DOHH2 (cell line): ENCODE measurements around the gene CIB1.
A peak's percentile ranks its signal among the peaks of the same experiment; 100 is the strongest.

Source experiments
- H3F3A ChIP-seq: fragments of 200-600 bp; sonication (generic), shearing (Covaris generic); 2 replicates; pipeline ENCODE4 v1.6.0; 2016; ENCODE audit warnings: antibody characterized with exemption, mild to moderate bottlenecking; ENCODE audit not compliant: control insufficient read depth, insufficient read depth
- H3K27ac ChIP-seq: fragments of 200-600 bp; sonication (generic); 2 replicates; pipeline ENCODE4 v1.5.1; 2014; ENCODE audit warnings: low read depth, mild to moderate bottlenecking, low read length, moderate library complexity
- H3K27me3 ChIP-seq: fragments of 200-600 bp; sonication (generic); 2 replicates; pipeline ENCODE4 v1.6.1; 2014; ENCODE audit warnings: mild to moderate bottlenecking, low read length, mixed read lengths; ENCODE audit not compliant: control insufficient read depth
- H3K36me3 ChIP-seq: fragments of 200-600 bp; sonication (generic); 2 replicates; pipeline ENCODE4 v1.6.1; 2014; ENCODE audit warnings: mild to moderate bottlenecking, low read length, moderate library complexity, mixed read lengths; ENCODE audit not compliant: control insufficient read depth
- H3K4me1 ChIP-seq: fragments of 200-600 bp; sonication (generic); 2 replicates; pipeline ENCODE4 v1.6.1; 2014; ENCODE audit warnings: mild to moderate bottlenecking, low read length, mixed read lengths; ENCODE audit not compliant: control insufficient read depth
- H3K4me2 ChIP-seq: fragments of 200-600 bp; sonication (generic); 2 replicates; pipeline ENCODE4 v1.6.0; 2014; ENCODE audit warnings: mild to moderate bottlenecking, low read length, moderate library complexity
- H3K4me3 ChIP-seq: fragments of 200-600 bp; sonication (generic); 2 replicates; pipeline ENCODE4 v1.5.1; 2014; ENCODE audit warnings: mild to moderate bottlenecking, low read length, mixed read lengths
- H3K79me2 ChIP-seq: fragments of 200-600 bp; sonication (generic); 2 replicates; pipeline ENCODE4 v1.6.1; 2014; ENCODE audit warnings: mild to moderate bottlenecking, low read length, mixed read lengths; ENCODE audit not compliant: control insufficient read depth
- H3K9me2 ChIP-seq: fragments of 200-600 bp; sonication (generic); replicated peaks from 2 replicates; pipeline ENCODE4 v1.6.1; 2014; ENCODE audit warnings: mild to moderate bottlenecking, low read length, mixed read lengths; ENCODE audit not compliant: control insufficient read depth
- H3K9me3 ChIP-seq: fragments of 200-600 bp; sonication (generic); 2 replicates; pipeline ENCODE4 v1.6.1; 2014; ENCODE audit warnings: antibody characterized with exemption, low read length, mixed read lengths; ENCODE audit not compliant: control insufficient read depth, insufficient read depth
- H4K20me1 ChIP-seq: fragments of 200-600 bp; sonication (generic); 2 replicates; pipeline ENCODE4 v1.6.0; 2014; ENCODE audit warnings: low read depth, mild to moderate bottlenecking, antibody characterized with exemption, low read length, moderate library complexity; ENCODE audit not compliant: control insufficient read depth, insufficient read depth
- EZH2phosphoT487 ChIP-seq: fragments of 200-600 bp; sonication (generic); IDR thresholded peaks from 2 replicates; pipeline ENCODE4 v1.6.1; 2017; ENCODE audit warnings: borderline replicate concordance, mild to moderate bottlenecking, antibody characterized with exemption, low read length, moderate library complexity, mixed read lengths
- TF ChIP-seq, protein P1 (sequence below): fragments of 200-600 bp; sonication (generic); IDR thresholded peaks from one replicate; pipeline ENCODE4 v1.5.1; 2014; ENCODE audit warnings: antibody characterized with exemption, mild to moderate bottlenecking, low read depth, low read length; ENCODE audit not compliant: poor library complexity, severe bottlenecking

Gene CIB1

DNA sequence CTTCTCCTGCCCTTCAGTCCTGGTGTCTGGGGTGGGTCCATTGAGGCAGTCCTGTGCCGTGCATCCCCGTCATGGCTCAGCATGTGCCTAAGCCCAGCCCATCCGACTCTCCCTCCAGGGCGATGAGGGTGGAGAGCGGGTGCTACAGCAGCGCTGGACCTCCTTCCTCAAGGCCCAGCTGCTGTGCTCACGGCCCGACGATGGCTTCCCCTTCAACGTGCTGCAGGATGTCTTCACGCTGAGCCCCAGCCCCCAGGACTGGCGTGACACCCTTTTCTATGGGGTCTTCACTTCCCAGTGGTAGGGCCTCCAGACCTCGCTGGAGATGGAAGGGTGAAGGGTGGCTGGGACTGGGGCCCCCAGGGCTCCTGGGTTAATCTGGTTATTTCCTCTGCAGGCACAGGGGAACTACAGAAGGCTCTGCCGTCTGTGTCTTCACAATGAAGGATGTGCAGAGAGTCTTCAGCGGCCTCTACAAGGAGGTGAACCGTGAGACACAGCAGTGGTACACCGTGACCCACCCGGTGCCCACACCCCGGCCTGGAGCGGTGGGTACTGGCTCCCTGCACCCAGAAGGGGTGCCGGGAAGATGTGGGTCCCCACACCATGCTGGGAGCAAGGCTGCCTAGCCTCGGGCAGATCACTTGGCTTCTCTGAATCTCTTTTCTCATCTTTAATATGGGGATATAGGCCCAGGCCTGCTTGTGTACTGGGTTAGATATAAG lies 10.1 kb downstream of the CIB1 start:
- H3K27ac ChIP-seq: no peak overlapping the region
- H3K36me3 ChIP-seq: peaks cover 7% of the 10 kb centered on the region
- TF ChIP-seq EZH2phosphoT487: no peak
- TF ChIP-seq, protein P1, sequence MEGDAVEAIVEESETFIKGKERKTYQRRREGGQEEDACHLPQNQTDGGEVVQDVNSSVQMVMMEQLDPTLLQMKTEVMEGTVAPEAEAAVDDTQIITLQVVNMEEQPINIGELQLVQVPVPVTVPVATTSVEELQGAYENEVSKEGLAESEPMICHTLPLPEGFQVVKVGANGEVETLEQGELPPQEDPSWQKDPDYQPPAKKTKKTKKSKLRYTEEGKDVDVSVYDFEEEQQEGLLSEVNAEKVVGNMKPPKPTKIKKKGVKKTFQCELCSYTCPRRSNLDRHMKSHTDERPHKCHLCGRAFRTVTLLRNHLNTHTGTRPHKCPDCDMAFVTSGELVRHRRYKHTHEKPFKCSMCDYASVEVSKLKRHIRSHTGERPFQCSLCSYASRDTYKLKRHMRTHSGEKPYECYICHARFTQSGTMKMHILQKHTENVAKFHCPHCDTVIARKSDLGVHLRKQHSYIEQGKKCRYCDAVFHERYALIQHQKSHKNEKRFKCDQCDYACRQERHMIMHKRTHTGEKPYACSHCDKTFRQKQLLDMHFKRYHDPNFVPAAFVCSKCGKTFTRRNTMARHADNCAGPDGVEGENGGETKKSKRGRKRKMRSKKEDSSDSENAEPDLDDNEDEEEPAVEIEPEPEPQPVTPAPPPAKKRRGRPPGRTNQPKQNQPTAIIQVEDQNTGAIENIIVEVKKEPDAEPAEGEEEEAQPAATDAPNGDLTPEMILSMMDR: no peak

DNA sequence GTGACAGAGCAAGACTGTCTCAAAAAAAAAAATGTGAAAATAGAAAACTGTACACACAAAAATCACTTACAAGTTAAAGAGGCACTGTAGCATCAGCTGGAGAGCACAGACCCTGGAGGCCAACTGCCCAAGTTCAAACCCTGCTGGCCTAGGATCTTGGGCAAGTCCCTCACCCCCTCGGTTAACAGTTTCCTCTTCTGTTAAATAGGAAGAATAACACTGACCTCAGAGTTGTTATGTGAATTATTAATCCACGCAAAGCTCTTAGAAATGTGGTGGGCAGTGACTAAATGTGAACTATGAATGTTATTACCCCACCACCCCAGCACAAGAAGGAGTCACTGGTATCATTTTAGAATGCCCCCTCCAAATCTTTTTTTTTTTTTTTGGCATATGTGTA lies 11.2 kb downstream of the CIB1 start:
- Histone ChIP-seq H4K20me1 (no peaks in the 10 kb centered on the region), H3K79me2 (no peaks in the 10 kb centered on the region), H3K27ac (no peak overlapping the region), H3K9me3 (no peaks in the 10 kb centered on the region), H3K36me3 (peaks cover 4% of the 10 kb centered on the region; the same call in 1 of the 2 replicates), H3K27me3 (no peaks in the 10 kb centered on the region), H3F3A (no peaks in the 10 kb centered on the region), H3K4me3 (no peak overlapping the region), H3K9me2 (no peaks in the 10 kb centered on the region), H3K4me2 (no peak overlapping the region), H3K4me1 (peaks cover 16% of the 10 kb centered on the region)
- TF ChIP-seq, protein P1: no peak
- no peak for TF ChIP-seq EZH2phosphoT487

More for the DNA sequence above, 10.1 kb downstream of the CIB1 start:
- Histone ChIP-seq H3K9me3 (no peaks in the 10 kb centered on the region), H3K4me3 (no peak overlapping the region), H3F3A (no peaks in the 10 kb centered on the region), H3K27me3 (no peaks in the 10 kb centered on the region), H3K9me2 (no peaks in the 10 kb centered on the region), H4K20me1 (no peaks in the 10 kb centered on the region), H3K4me1 (peaks cover 16% of the 10 kb centered on the region), H3K79me2 (no peaks in the 10 kb centered on the region), H3K4me2 (no peak overlapping the region)

DNA sequence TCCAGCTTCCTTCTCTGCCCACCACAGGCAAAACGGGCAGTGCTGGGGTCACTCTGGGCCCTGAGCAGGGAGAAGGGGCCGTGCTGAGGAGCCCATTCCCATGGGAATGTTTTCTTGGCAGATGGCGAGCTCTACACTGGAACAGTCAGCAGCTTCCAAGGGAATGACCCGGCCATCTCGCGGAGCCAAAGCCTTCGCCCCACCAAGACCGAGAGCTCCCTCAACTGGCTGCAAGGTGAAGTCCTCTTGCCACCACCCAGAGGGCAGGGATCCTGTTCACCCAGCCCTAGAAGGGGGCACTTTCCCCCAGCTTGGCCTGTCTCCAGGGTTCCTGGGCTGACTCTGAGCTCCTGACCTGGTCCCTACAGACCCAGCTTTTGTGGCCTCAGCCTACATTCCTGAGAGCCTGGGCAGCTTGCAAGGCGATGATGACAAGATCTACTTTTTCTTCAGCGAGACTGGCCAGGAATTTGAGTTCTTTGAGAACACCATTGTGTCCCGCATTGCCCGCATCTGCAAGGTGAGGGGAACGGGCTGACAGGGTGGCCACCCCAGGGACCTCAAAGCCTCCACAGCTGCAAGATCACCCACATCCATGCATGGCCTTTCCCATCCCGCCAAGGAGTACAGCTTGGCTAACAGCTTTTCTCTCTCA lies 12.4 kb downstream of the CIB1 start:
- H3K79me2 ChIP-seq: no peaks in the 10 kb centered on the region
- TF ChIP-seq EZH2phosphoT487: no peak
- TF ChIP-seq, protein P1: peak; percentile 69
- H3K9me2 ChIP-seq: no peaks in the 10 kb centered on the region
- no peak overlapping the region for H3K4me3 ChIP-seq
- no peaks in the 10 kb centered on the region for H3K9me3 ChIP-seq
- no peak overlapping the region for H3K27ac ChIP-seq
- H3K27me3 ChIP-seq: no peaks in the 10 kb centered on the region
- H3F3A ChIP-seq: no peaks in the 10 kb centered on the region
- H3K36me3 ChIP-seq: peaks cover 4% of the 10 kb centered on the region; the same call in 1 of the 2 replicates
- H4K20me1 ChIP-seq: no peaks in the 10 kb centered on the region
- H3K4me1 ChIP-seq: peaks cover 26% of the 10 kb centered on the region
- 0 out of 2 replicates have a peak overlapping the region, but pooled peaks have one; percentile 36 for H3K4me2 ChIP-seq
